ENCODE data around the gene CACNA1G.

Gene CACNA1G

DNA sequence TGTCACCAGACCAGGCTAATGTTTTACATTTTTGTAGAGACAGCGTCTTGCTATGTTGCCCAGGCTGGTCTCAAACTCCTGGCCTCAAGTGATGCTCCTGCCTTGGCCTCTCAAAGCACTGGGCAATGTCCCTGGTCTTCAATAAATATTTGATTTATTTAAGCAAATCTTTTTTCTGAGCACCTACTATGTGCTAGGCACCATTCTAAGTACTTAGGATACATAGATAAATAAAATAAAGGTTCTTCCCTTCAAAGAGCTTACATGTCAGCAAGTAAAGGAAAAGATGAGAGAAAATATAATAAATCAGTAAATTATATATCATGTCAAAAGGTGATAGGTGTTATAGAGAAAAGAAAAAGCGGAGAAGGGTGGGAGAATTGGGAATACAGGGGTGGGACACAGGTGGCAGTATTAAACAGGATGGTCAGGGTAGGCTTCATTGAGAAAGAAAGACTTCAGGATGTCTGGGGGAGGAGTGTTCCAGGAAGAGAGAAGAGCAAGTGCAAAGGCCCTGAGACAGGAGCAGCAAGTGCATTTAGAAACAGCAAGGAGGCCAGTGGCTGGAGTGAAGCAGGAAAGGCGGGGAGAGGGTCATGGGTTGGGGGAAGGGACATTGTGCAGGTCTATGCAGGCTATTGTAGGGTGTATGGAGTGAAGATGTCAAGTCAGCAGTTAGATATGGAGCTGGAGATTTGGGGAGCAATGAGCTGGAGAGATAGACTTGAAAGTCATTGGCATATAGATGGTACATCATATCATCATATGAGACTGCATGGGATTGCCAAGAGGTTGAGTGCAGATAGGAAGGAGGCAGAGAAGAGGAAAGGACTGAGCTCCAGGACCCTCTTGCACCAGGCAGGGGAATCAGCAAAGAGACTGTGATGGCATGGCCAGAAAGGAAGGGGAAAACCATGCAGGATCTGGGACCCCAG is 85.5 kb downstream of the CACNA1G start:
- in situ Hi-C loops (cut with MboI; ENCODE audit: low sequenced_read_pairs, unreplicated experiment): no loop called here
- no peak for DNase-seq (ENCODE audit: low spot score)
- TF ChIP-seq, protein P1, sequence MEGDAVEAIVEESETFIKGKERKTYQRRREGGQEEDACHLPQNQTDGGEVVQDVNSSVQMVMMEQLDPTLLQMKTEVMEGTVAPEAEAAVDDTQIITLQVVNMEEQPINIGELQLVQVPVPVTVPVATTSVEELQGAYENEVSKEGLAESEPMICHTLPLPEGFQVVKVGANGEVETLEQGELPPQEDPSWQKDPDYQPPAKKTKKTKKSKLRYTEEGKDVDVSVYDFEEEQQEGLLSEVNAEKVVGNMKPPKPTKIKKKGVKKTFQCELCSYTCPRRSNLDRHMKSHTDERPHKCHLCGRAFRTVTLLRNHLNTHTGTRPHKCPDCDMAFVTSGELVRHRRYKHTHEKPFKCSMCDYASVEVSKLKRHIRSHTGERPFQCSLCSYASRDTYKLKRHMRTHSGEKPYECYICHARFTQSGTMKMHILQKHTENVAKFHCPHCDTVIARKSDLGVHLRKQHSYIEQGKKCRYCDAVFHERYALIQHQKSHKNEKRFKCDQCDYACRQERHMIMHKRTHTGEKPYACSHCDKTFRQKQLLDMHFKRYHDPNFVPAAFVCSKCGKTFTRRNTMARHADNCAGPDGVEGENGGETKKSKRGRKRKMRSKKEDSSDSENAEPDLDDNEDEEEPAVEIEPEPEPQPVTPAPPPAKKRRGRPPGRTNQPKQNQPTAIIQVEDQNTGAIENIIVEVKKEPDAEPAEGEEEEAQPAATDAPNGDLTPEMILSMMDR (IDR thresholded peaks at IDR 0.05; ENCODE audit: borderline replicate concordance, control extremely low read depth, extremely low read depth, insufficient read depth, missing control alignments): no peak

DNA sequence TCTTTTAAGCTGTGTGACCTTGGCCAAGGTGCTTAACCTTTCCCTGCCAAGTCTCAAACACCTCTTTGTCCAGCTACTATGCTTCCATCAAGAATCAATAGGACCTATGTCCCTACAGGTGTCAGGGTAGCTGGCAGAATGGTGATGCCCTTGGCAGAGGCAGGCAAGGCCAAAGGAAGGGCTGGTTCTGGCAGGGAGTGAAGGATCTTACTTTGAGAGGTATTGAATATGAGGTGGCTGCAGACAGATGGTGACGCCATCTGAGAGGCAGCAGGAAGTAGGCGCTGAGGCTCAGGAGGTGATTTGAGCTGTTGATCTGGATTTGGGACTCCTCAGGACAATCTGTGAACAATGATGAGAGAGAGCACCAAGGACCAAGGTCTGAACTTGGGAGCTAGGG is 86.7 kb downstream of the CACNA1G start:
- in situ Hi-C loops (cut with MboI; ENCODE audit: low sequenced_read_pairs, unreplicated experiment): no loop called here
- DNase-seq (ENCODE audit: low spot score): no peak
- TF ChIP-seq, protein P1 (IDR thresholded peaks at IDR 0.05; ENCODE audit: borderline replicate concordance, control extremely low read depth, extremely low read depth, insufficient read depth, missing control alignments): no peak

DNA sequence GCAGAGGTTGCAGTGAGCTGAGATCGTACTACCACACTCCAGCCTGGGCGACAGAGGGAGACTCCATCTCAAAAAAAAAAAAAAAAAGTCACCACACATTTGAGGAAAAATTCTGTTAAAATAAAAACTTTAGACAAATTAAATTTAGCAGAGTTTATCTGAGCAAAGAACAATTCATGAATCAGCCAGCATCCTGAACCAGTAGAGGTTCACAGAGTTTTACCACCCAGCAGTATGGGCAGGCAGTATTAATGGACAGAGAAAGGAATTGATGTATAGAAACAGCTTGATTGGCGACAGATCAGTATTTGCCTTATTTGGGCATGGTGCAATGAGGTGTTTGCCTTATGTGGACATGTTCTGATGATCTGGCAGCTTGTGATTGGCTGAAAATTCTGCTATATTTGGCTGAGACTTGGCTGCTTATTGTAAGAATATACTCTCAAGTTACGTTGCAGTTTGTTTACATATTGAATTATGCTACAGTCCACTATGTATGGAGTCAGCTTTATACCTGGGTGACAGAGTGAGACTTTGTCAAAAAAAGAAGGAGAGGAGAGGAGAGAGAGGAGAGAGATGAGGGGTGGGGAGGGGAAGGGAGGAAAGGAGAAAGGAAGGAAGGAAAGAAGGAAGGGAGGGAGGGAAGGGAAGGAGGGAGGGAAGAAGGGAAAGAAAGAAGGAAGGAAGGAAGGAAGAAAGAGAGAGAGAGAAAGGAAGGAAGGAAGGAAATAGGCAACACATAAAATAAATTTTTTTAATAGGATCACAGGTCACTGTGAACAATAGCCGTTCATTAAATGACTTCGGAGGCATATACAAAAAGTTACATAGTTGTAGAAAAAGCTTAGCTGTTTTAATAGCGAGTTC is 88.8 kb downstream of the CACNA1G start:
- no peak for DNase-seq (ENCODE audit: low spot score)
- TF ChIP-seq, protein P1 (IDR thresholded peaks at IDR 0.05; ENCODE audit: borderline replicate concordance, control extremely low read depth, extremely low read depth, insufficient read depth, missing control alignments): no peak
- in situ Hi-C loops (cut with MboI; ENCODE audit: low sequenced_read_pairs, unreplicated experiment): no loop called here

DNA sequence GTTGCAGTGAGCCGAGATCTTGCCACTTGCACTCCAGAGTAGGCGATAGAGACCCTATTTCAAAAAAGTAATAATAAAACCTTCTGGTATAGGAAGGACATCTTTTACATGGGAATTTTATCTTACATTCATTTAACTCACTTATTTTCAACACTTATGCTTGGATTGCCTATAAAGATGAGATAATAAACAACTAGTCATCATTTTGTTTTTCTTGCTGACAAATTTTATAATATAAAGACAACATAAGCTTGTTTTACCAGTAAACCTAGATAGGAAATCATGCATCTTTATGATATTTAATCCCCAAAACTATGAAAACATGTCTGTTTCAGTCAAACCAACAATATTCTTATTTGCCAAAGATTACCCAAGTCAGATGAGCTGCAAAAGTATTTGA is 91.1 kb downstream of the CACNA1G start:
- in situ Hi-C loops (cut with MboI; ENCODE audit: low sequenced_read_pairs, unreplicated experiment): no loop called here
- DNase-seq (ENCODE audit: low spot score): no peak
- TF ChIP-seq, protein P1 (IDR thresholded peaks at IDR 0.05; ENCODE audit: borderline replicate concordance, control extremely low read depth, extremely low read depth, insufficient read depth, missing control alignments): no peak

DNA sequence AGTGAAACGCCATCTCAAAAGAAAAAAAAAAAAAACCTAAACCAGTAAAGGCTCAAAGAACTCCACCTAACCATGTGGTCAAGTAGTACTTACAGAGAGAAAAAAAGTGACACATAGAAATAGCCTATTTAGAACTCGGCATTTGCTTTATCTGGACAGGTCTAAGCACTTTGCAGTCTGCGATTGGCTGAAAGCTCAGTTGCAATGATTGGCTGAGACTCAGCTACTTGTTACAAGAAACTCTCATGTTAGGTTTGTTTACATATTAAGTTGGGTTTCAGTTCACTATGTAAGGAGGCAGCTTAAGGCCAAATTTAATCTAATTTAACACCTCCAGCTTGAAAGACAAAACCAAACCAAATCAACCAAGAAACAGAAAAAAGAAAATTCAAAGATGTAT is 93.2 kb downstream of the CACNA1G start:
- DNase-seq (ENCODE audit: low spot score): no peak
- in situ Hi-C loops (cut with MboI; ENCODE audit: low sequenced_read_pairs, unreplicated experiment): no loop called here
- TF ChIP-seq, protein P1 (IDR thresholded peaks at IDR 0.05; ENCODE audit: borderline replicate concordance, control extremely low read depth, extremely low read depth, insufficient read depth, missing control alignments): no peak

DNA sequence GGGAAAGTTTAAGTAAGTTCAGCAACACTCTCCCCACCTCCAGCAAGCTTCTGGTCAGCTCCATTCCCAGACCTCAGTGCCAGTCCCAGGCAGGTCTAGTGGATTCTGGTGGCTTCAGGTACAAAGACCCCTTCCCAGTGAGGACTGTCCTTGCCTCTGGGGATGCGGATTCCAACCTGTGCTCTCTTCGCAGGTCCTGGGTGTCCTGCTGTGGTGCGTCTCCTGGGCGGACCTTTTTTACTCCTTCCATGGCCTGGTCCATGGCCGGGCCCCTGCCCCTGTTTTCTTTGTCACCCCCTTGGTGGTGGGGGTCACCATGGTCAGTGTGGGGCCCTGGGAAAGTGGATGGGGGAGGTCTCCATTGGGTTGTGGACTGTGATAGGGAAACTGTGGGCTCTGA is 96.0 kb downstream of the CACNA1G start:
- no peak for DNase-seq (ENCODE audit: low spot score)
- TF ChIP-seq, protein P1 (IDR thresholded peaks at IDR 0.05; ENCODE audit: borderline replicate concordance, control extremely low read depth, extremely low read depth, insufficient read depth, missing control alignments): no peak
- in situ Hi-C loops (cut with MboI; ENCODE audit: low sequenced_read_pairs, unreplicated experiment): no loop called here
